Measurements from ENCODE around the gene PTGES2.
"Not testable (repeated sequence)": the region's sequence is repeated elsewhere in the genome, so short reads cannot be mapped to it uniquely, and the experiment has no call there.

Gene PTGES2

DNA sequence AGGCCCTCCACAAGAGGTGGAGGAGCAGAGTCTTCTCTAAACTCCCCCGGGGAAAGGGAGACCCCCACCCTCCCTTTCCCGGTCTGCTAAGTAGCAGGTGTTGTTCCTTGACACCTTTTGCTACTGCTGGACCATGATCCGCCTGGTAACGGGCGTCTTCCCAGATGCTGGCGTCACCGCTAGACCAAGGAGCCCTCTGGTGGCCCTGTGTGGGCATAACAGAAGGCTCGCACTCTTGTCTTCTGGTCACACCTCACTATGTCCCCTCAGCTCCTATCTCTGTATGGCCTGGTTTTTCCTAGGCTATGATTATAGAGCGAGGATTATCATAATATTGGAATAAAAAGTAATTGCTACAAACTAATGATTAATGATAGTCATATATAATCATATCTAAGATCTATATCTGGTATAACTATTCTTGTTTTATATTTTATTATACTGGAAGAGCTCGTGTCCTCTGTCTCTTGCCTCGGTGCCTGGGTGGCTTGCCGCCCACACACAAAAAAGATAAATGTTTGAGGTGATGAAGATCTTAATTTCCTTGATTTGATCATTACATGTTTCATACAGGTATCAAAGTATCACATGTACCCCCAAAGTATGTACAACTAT lies 2.6 kb upstream of the PTGES2 start:
- H3K27ac ChIP-seq: not testable (repeated sequence)

GRCh38 chr9:128128836-128129590 lies 1.5 kb upstream of the PTGES2 start:
- TF ChIP-seq, protein P1, sequence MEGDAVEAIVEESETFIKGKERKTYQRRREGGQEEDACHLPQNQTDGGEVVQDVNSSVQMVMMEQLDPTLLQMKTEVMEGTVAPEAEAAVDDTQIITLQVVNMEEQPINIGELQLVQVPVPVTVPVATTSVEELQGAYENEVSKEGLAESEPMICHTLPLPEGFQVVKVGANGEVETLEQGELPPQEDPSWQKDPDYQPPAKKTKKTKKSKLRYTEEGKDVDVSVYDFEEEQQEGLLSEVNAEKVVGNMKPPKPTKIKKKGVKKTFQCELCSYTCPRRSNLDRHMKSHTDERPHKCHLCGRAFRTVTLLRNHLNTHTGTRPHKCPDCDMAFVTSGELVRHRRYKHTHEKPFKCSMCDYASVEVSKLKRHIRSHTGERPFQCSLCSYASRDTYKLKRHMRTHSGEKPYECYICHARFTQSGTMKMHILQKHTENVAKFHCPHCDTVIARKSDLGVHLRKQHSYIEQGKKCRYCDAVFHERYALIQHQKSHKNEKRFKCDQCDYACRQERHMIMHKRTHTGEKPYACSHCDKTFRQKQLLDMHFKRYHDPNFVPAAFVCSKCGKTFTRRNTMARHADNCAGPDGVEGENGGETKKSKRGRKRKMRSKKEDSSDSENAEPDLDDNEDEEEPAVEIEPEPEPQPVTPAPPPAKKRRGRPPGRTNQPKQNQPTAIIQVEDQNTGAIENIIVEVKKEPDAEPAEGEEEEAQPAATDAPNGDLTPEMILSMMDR (conservative IDR thresholded peaks at IDR 0.05): no peak
- no peak for TF ChIP-seq ZFX (IDR thresholded peaks at IDR 0.05)
- H3K27ac ChIP-seq: peak overlapping the region; percentile 97

More for the DNA sequence above, 2.6 kb upstream of the PTGES2 start:
- TF ChIP-seq, protein P1 (conservative IDR thresholded peaks at IDR 0.05): peak; percentile 80

GRCh38 chr9:128127990-128128835 lies 684 bp upstream of the PTGES2 start:
- TF ChIP-seq ZFX (IDR thresholded peaks at IDR 0.05): no peak
- TF ChIP-seq, protein P1 (conservative IDR thresholded peaks at IDR 0.05): no peak
- H3K27ac ChIP-seq: peak overlapping the region; percentile 97

- TF ChIP-seq ZFX (IDR thresholded peaks at IDR 0.05): no peak
- TF ChIP-seq, protein P1 (conservative IDR thresholded peaks at IDR 0.05): no peak
- H3K27ac ChIP-seq: peak overlapping the region; percentile 97; the same call in 1 of the 2 replicates
These were observed 1.8 kb downstream of the PTGES2 start for GRCh38 chr9:128125580-128126354.

GRCh38 chr9:128124873-128125579 lies 2.5 kb downstream of the PTGES2 start:
- TF ChIP-seq ZFX (IDR thresholded peaks at IDR 0.05): no peak
- TF ChIP-seq, protein P1 (conservative IDR thresholded peaks at IDR 0.05): peak; percentile 68
- no peak overlapping the region for H3K27ac ChIP-seq

GRCh38 chr9:128124451-128124850 lies 3.1 kb downstream of the PTGES2 start:
- H3K27ac ChIP-seq: no peak overlapping the region

More at GRCh38 chr9:128124451-128124850, 3.1 kb downstream of the PTGES2 start:
- TF ChIP-seq ZFX (IDR thresholded peaks at IDR 0.05): no peak
- TF ChIP-seq, protein P1 (conservative IDR thresholded peaks at IDR 0.05): no peak
